IPS-NIHi11 (cell line): ENCODE data around the gene KLB.
"Not testable (repeated sequence)": the region's sequence is repeated elsewhere in the genome, so short reads cannot be mapped to it uniquely, and the experiment has no call there.

Source experiments
- DNase-seq: peaks from one replicate; pipeline ENCODE4 v3.0.0; 2012; ENCODE audit warnings: mixed read lengths, low spot score

The KLB gene

DNA sequence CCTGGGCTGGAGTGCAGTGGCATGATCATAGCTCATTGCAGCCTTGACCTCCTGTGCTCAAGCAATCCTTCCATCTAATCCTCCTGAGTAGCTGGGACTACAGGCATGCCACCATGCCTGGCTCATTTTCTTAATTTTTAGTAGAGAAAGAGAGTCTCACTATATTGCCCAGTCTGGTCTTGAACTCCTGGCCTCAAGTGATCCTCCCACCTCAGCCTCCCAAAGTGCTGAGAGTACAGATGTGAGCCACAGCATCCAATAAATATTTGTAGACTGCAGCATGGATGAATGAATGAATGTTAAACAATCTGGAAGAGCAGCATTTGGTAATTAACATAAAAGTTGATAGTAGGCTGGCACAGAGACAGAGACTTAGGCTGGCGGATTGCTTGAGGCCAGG lies 20.0 kb downstream of the KLB start:
- DNase-seq: no peak

DNA sequence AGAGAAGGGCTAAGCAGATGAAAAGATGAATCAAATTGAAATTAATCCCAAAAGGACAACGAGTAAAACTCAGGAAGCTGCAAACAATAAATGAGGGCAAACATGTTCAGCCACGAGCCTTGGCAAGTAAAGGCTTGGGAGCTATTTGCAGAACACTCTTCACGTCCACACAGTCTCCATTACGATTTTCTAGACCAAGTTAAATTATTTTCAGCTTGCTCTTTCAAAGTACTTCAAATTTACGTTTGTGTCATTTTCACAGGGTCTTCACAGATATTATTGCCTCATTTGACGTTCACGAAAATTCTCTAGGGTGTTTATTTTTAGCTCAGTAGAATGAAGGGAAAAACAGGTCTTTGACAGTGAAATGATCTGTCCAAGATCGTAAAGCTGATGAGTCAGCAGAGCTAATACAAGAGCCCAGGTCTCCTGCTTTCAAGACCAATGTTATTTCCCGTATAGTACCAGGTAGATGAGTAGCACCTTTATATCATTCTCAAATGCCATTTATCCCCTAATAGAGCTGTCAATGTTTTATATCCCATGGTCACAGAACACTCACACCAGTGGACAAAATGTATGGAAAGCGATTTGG lies 20.9 kb downstream of the KLB start:
- no peak for DNase-seq

DNA sequence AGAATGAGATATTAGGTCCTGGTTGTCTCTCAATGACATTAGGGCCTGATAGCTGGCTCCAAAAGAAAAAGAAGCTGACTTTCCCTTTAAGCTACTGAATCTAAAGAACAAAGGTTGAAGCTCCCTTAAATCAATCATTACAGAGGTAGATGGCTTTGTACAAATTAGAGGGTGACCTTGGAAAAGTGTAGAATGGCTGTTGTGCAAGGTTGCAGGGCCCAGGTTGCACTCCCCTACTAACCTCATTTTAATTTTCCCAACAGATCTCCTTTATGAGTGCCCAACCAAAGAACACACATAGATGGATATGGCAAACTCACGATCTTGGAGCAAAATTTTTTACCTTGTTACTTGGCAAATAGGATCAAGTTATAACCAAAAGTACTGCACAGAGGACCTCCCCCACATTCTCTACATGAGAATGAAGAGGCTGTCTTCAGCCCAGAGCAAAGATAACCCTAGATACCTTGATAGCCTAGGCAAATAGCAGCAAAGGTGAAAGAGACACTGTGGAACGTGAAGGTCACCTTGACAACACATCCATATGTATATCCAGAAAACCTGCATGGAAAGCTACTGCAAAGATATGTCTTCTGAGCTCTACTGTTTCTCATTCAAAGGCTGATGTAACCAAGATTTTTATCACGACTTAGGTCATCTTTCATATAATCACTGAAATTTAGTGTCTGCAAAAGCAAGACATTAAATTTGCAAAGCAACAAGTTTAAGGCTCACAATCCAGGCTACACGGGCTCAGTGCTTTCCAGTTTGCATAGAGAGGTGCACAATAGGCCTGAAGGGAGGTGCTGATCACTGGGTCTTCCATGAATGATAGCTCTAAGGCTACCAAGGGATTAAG lies 23.0 kb downstream of the KLB start:
- DNase-seq: no peak

DNA sequence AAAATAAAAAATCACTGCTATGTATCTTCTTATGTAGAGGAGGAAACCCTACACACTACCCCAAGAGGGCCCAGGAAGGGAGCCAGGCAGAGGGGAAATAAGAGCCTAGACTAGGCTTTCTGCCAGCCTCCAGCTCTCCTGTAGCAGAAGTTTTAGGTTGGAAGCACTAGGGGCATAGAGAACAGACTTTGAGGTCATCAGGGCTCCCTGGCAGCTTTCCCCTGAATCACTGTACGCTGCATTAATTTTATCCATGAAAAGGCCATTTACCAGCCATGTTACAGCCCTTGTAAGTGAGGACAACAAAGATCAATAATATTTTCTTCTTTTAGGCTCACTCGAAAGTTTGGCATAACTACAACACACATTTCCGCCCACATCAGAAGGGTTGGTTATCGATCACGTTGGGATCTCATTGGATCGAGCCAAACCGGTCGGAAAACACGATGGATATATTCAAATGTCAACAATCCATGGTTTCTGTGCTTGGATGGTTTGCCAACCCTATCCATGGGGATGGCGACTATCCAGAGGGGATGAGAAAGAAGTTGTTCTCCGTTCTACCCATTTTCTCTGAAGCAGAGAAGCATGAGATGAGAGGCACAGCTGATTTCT lies 27.3 kb downstream of the KLB start:
- DNase-seq: no peak

GRCh38 chr4:39435659-39436563 lies 29.2 kb downstream of the KLB start:
- DNase-seq: peak; percentile 23

GRCh38 chr4:39441593-39441992 lies 34.9 kb downstream of the KLB start:
- no peak for DNase-seq

GRCh38 chr4:39442998-39443397 lies 36.3 kb downstream of the KLB start:
- DNase-seq: no peak

DNA sequence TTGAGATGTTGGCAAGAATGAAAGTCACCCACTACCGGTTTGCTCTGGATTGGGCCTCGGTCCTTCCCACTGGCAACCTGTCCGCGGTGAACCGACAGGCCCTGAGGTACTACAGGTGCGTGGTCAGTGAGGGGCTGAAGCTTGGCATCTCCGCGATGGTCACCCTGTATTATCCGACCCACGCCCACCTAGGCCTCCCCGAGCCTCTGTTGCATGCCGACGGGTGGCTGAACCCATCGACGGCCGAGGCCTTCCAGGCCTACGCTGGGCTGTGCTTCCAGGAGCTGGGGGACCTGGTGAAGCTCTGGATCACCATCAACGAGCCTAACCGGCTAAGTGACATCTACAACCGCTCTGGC lies 39.7 kb downstream of the KLB start:
- DNase-seq: no peak

- peak; percentile 67 for DNase-seq
Measured at GRCh38 chr4:39446842-39447573, 40.3 kb downstream of the KLB start.

DNA sequence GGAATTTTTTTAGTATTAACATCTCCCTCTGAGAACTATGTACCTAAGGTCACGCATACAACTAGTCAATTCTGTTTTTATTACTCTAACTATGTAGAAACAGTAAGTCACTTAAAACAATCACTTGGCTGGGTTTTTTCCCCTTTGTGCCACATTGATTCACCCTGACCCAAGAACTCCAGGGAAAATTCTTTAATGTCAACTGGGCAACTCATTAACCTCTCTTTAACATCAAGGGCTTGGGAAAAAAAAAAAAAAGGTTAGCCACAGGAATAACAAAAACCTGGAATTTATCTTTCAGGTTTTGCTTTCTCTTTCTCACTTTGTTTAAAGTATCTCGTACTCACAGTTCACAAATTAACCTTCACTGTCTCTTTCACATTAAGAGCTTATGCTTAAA lies 43.9 kb downstream of the KLB start:
- DNase-seq: no peak

DNA sequence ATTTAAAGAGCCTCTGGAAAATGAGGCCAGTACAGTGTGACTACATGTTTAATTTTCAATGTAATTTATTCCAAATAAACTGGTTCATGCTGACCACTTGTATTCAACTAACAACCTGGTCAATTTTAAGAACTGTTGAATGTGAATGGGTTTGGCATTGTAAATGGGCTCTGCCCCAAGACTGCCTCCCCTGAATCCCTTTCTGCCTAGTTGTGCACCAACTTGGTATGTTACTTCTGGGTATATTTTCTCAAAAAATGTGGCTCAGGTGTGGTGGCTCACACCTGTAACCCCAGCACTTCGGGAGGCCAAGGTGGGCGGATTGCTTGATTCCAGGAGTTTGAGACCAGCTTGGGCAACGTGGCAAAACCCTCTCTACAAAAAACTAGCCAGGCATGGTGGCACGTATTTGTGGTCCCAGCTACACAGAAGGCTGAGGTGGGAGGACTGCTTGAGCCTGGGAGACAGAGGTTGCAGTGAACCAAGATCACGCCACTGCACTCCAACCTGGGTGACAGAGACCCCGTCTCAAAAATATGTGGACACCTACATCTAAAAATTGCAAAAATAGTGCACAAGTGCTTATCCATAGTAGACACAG lies 44.8 kb downstream of the KLB start:
- no peak for DNase-seq

DNA sequence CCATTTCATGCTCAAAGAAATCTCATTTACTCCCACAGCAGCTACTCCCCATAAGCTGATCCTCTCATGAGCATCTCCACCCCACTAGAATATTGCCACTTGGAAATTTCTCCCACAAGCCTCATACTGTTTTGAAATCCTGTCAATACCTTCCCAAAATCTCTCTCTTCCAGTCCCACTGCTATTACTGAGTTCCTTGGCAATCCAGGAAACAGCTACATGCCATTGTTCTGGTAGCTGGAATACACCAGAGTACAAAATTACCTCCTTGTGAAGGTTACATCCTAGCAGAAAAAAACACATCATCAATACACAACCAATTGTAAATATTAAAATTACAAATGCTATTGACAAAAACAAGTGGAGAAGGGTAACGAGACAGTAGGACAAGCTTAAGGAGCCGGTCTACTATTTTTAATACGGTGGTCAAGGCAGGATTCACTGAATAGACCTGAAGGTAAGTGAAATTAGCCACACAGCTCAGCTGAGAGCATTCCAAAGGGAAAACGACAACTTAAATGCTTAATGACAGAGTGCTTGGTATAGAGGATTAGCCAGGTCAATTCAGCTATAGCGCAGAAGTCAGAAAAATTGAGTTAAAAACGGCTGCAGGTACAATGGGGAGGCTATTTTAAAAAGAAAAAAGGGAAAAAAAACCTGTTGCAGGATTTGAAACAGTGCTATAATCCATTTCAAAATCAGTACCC lies 45.6 kb downstream of the KLB start:
- no peak for DNase-seq

DNA sequence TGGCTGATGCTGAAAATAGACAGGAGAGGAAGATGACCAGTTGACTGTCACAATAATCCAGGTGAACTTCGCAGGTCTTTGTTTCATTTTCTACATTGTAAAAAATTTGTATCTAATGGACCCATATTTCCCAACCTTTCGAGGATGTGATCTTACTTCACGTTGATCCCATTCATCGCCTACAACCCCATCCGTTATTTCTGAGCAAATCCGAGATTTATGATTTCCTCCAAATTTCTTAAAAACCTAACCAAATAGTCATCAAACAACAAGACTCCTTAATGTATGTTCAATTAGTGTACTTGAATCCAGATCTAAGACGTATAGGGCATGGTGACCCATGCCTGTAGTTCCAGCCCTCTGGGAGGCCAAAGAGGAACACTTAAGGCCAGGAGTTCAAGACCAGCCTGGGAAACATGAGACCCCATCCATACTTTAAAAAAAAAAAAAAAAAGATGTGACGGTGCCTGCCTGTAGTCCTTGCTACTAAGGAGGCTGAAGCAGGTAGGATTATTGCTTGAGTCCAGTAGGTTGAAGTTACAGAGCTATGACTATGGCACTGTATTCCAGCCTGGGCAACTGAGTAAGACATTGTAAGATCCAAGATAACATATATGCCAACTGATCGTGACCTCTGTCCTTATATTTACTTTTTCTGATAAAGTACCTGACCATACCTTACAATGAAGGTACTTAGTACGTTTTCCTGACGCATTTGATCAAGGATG lies 46.3 kb downstream of the KLB start:
- no peak for DNase-seq

- no peak for DNase-seq
Measured at GRCh38 chr4:39453738-39454137, 47.0 kb downstream of the KLB start.

DNA sequence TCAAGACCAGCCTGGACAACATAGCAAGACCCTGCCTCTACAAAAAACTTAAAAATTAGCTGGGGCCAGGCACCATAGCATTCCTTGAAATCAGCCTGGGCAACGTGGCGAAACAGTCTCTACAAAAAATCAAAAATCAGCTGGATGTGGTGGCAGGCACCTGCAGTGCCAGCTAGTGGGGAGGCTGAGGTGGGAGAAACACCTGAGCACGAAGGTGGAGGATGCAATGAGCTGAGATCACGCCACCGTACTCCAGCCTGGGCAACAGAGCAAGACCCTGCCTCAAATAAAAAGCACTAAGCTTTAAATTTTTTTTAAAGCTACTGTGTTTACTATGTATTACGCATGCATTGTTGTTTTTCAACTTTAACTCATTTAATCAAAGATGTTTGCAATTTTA lies 48.8 kb downstream of the KLB start:
- no peak for DNase-seq

GRCh38 chr4:39456946-39457763 lies 50.4 kb downstream of the KLB start:
- DNase-seq: no peak

GRCh38 chr4:39458161-39458504 lies 51.4 kb downstream of the KLB start:
- DNase-seq: not testable (repeated sequence)

- DNase-seq: peak; percentile 100
Measured at GRCh38 chr4:39458505-39459300, 52.0 kb downstream of the KLB start, which contains the start of the genes LIAS and RPL9. LIAS (plus strand) TSS chr4:39459056; CDS start chr4:39459118, 62 bp downstream. RPL9 (minus strand) TSS chr4:39458922; CDS start chr4:39458439, 483 bp downstream.
